ENCODE measurements around the gene CGB3. TPM values are rescaled to one million over a fixed set of nuclear protein-coding genes. Genes with fewer than 3 reads are reported as not detected.

CGB3 gene
- total and polyA plus RNA-seq, 2 donors from 2014 or later, result not detected

DNA sequence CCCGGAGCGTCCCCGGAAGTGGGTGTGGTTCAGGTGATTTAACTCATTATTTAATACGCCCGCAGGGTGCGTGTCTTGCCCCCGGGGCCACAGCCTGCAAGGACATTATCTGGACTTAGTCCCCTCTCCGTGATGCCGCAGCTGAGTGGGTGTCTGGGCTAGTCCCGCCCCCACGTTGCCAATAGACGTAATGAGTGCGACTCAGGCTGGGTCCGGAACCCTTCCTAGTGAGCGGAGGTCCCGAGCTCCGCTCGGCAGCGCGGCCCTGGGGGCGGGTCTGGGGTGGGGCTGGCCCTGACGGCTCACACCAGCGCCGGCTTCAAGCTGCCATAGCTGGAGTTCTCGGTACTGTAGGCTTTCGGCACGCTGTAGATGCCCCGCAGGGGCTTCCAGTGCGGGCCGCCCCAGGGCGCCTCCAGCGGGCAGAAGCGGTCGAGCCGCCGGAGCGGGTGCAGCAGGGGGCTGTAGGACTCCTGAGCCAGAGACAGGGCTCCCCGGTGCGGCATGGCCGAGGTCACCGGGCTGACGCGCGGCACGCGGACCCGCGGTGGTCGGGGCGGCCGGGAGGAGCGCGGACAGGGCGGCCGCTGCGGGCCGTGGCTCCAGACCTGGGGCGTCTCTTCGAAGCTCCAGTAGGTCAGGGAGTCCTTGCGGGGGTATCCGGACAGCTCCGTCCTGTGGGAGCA, 6.3 kb downstream of the CGB3 start:
- Histone ChIP-seq H3K36me3 (ENCODE audit: control insufficient read depth in 2 of 3, insufficient read depth in 3 of 3, low read length in 3 of 3) (no peaks in the 10 kb centered on the region), H3K27me3 (ENCODE audit: control insufficient read depth, insufficient read depth, low read length) (no peaks in the 10 kb centered on the region), H3K4me3 (ENCODE audit: low read length in 3 of 3) (peak overlapping the region in 2 of 3 donors; percentile 30 to 46), H3K9ac (ENCODE audit: low read length in 3 of 3) (no peak overlapping the region), H3K27ac (ENCODE audit: low read depth in 2 of 2, low read length in 2 of 2) (no peak overlapping the region), H3K9me3 (ENCODE audit: control insufficient read depth in 2 of 3, insufficient read depth in 1 of 3, low read length in 3 of 3) (no peaks in the 10 kb centered on the region), H3K4me1 (ENCODE audit: control insufficient read depth in 2 of 3, insufficient read depth in 2 of 3, low read depth in 1 of 3, low read length in 3 of 3) (peaks cover 0 to 6% (median 0%) of the 10 kb centered on the region in 3 donors)
- TF ChIP-seq, protein P1, sequence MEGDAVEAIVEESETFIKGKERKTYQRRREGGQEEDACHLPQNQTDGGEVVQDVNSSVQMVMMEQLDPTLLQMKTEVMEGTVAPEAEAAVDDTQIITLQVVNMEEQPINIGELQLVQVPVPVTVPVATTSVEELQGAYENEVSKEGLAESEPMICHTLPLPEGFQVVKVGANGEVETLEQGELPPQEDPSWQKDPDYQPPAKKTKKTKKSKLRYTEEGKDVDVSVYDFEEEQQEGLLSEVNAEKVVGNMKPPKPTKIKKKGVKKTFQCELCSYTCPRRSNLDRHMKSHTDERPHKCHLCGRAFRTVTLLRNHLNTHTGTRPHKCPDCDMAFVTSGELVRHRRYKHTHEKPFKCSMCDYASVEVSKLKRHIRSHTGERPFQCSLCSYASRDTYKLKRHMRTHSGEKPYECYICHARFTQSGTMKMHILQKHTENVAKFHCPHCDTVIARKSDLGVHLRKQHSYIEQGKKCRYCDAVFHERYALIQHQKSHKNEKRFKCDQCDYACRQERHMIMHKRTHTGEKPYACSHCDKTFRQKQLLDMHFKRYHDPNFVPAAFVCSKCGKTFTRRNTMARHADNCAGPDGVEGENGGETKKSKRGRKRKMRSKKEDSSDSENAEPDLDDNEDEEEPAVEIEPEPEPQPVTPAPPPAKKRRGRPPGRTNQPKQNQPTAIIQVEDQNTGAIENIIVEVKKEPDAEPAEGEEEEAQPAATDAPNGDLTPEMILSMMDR (IDR thresholded peaks at IDR 0.05; ENCODE audit: borderline replicate concordance, extremely low read depth, insufficient read depth), result peak; percentile 28
- intact Hi-C loops (cut with DNase I), result no loop called here
- DNase-seq (peak in 4 of 5 donors; percentile 67 to 82 (median 74)), FAIRE-seq (no peak)

DNA sequence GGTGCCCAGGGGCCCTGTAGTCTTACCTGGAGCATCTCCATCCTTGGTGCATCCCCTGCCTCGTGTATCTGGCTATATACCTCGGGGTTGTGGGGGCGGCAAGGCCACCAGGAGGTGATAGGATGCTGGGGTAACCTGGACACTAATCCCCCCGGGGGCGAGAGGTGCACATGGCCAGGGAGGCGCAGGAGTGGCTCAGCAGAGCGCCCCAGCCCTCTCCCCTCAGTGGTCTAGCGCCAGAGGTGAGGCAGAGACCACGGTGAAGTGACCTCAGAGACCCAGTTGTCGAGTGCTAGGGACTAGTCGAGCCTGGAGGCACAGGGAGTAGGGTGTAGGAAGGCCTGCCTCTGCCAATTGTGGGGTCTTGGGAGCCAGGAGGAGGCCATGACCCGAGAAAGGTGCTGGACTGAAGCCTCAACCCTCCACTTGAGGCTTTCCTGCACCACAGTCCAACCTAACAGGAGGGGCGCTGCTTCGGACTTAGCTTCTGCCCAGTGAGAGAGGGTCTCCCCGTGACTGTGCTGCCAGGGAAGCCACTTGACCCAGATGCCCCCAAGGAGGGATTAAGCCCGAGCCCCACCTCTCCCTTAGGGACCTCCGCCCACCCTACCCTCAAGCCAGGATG, 7.0 kb downstream of the CGB3 start, which contains the start of gene LHB:
LHB (minus strand) TSS at position 51 of the 625 bp plus-strand sequence; CDS start at position 41, 10 bp downstream.
- DNase-seq, result peak in 1 of 5 donors; percentile 13
- Histone ChIP-seq H3K27ac (ENCODE audit: low read depth in 2 of 2, low read length in 2 of 2) (no peak within 1 kb of the TSS), H3K9me3 (ENCODE audit: control insufficient read depth in 2 of 3, insufficient read depth in 1 of 3, low read length in 3 of 3) (no peaks in the 10 kb centered on the region), H3K27me3 (ENCODE audit: control insufficient read depth, insufficient read depth, low read length) (no peaks in the 10 kb centered on the region), H3K4me1 (ENCODE audit: control insufficient read depth in 2 of 3, insufficient read depth in 2 of 3, low read depth in 1 of 3, low read length in 3 of 3) (peaks cover 0 to 6% (median 0%) of the 10 kb centered on the region in 3 donors), H3K36me3 (ENCODE audit: control insufficient read depth in 2 of 3, insufficient read depth in 3 of 3, low read length in 3 of 3) (peaks cover 0 to 2% (median 0%) of the 10 kb centered on the region in 3 donors), H3K4me3 (ENCODE audit: low read length in 3 of 3) (peak within 1 kb of the TSS in 2 of 3 donors; percentile 30 to 46), H3K9ac (ENCODE audit: low read length in 3 of 3) (no peak within 1 kb of the TSS)
- no peak for FAIRE-seq
- intact Hi-C loops (cut with DNase I), result no loop called here
- TF ChIP-seq, protein P1 (IDR thresholded peaks at IDR 0.05; ENCODE audit: borderline replicate concordance, extremely low read depth, insufficient read depth), result no peak

DNA sequence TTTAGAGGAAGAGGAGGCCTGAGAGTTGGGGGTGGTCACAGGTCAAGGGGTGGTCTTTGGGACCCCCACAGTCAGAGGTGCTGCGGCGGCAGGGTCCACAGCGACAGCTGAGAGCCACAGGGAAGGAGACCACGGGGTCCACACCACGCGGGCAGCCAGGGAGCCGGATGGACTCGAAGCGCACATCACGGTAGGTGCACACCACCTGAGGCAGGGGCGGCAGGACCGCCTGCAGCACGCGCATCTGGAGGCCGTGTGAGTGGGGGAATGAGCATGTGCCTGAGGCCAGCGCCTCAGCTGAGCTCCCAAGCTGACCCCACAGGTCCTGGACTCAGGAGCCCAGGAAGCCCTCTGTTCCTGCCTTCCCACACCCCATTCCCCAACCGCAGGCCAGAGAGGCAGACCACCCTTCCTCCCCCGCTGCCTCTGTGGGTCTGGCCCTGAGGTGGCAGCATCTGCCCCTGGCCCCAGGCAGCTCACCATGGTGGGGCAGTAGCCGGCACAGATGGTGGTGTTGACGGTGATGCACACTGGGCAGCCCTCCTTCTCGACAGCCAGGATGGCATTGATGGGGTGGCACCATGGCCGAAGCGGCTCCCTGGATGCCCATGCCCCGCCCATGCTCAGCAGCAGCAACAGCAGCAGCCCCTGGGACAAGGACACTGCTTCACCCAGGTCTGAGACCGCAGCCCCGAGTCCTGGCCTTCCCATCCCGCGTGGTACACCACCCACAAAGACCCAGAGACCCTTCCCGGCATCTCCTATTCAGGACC, 7.9 kb downstream of the CGB3 start:
- no peaks in the 10 kb centered on the region for H3K9me3 ChIP-seq (ENCODE audit: control insufficient read depth in 2 of 3, insufficient read depth in 1 of 3, low read length in 3 of 3)
- no peak for FAIRE-seq
- H3K36me3 ChIP-seq (ENCODE audit: control insufficient read depth in 2 of 3, insufficient read depth in 3 of 3, low read length in 3 of 3), result peaks cover 0 to 5% (median 0%) of the 10 kb centered on the region in 3 donors
- peaks cover 0 to 6% (median 0%) of the 10 kb centered on the region in 3 donors for H3K4me1 ChIP-seq (ENCODE audit: control insufficient read depth in 2 of 3, insufficient read depth in 2 of 3, low read depth in 1 of 3, low read length in 3 of 3)
- H3K9ac ChIP-seq (ENCODE audit: low read length in 3 of 3), result no peak overlapping the region
- no peak for DNase-seq
- intact Hi-C loops (cut with DNase I), result no loop called here
- no peaks in the 10 kb centered on the region for H3K27me3 ChIP-seq (ENCODE audit: control insufficient read depth, insufficient read depth, low read length)
- H3K27ac ChIP-seq (ENCODE audit: low read depth in 2 of 2, low read length in 2 of 2), result no peak overlapping the region
- TF ChIP-seq, protein P1 (IDR thresholded peaks at IDR 0.05; ENCODE audit: borderline replicate concordance, extremely low read depth, insufficient read depth), result no peak
- no peak overlapping the region for H3K4me3 ChIP-seq (ENCODE audit: low read length in 3 of 3)
